OCI-LY7 (cell line): Measurements from ENCODE around the gene AFDN. TPM values are rescaled to one million over a fixed set of nuclear protein-coding genes. Genes with fewer than 3 reads are reported as not detected.

Experiments used
- BruUV-seq: library from RNA; stranded (reverse); fragments of 400-500 nt; replicated peaks from 2 replicates; lab custom pipeline; 2021; lab: Mats Ljungman, UMichigan
- CTCF ChIA-PET: fragments of 300-600 bp; sonication (Branson Sonifier 250); formaldehyde crosslinking; loops from one replicate; lab custom pipeline; 2022; ENCODE audit warnings: antibody characterized with exemption; ENCODE audit not compliant: unreplicated experiment; lab: Charles Lee
- POLR2A ChIA-PET: fragments of 300-600 bp; sonication (Branson Sonifier 250); formaldehyde crosslinking; loops from one replicate; lab custom pipeline; 2022; ENCODE audit warnings: antibody characterized with exemption; lab: Charles Lee
- DNase-seq: peaks from one replicate; pipeline ENCODE4 v3.0.0-alpha.2; 2015; ENCODE audit warnings: low spot score
- H2AFZ ChIP-seq: fragments of 200-600 bp; sonication (generic), shearing (Covaris generic); 2 replicates; pipeline ENCODE4 v1.6.1; 2014; ENCODE audit warnings: mild to moderate bottlenecking, antibody characterized with exemption, low read length, moderate library complexity
- H3K27ac ChIP-seq: fragments of 200-600 bp; sonication (generic); 2 replicates; pipeline ENCODE4 v1.5.1; 2014; ENCODE audit warnings: mixed run types, low read depth, mild to moderate bottlenecking, moderate library complexity, low read length, inconsistent platforms; ENCODE audit not compliant: poor library complexity, severe bottlenecking
- H3K36me3 ChIP-seq: fragments of 200-600 bp; sonication (generic); 2 replicates; pipeline ENCODE4 v1.6.1; 2014; ENCODE audit warnings: mild to moderate bottlenecking, antibody characterized with exemption, low read length, moderate library complexity, mixed read lengths; ENCODE audit not compliant: insufficient read depth
- H3K4me1 ChIP-seq: fragments of 200-600 bp; sonication (generic); 2 replicates; pipeline ENCODE4 v1.5.1; 2014; ENCODE audit warnings: mild to moderate bottlenecking, low read length; ENCODE audit not compliant: insufficient read depth, poor library complexity, severe bottlenecking
- H3K4me2 ChIP-seq: fragments of 200-600 bp; sonication (generic); 2 replicates; pipeline ENCODE4 v1.6.1; 2014; ENCODE audit warnings: mild to moderate bottlenecking, low read length
- H3K4me3 ChIP-seq: fragments of 200-600 bp; sonication (generic); 2 replicates; pipeline ENCODE4 v1.5.1; 2014; ENCODE audit warnings: mild to moderate bottlenecking, low read depth, low read length; ENCODE audit not compliant: poor library complexity, severe bottlenecking
- H3K79me2 ChIP-seq: fragments of 200-600 bp; sonication (generic); 2 replicates; pipeline ENCODE4 v1.6.1; 2016; ENCODE audit warnings: low read depth, mild to moderate bottlenecking, low read length, moderate library complexity, mixed read lengths; ENCODE audit not compliant: insufficient read depth
- H3K9me2 ChIP-seq: fragments of 200-600 bp; sonication (generic); 2 replicates; pipeline ENCODE4 v1.6.1; 2016; ENCODE audit warnings: mild to moderate bottlenecking, low read length, mixed read lengths; ENCODE audit not compliant: insufficient read depth
- H3K9me3 ChIP-seq: fragments of 200-600 bp; sonication (generic); 2 replicates; pipeline ENCODE4 v1.6.1; 2014; ENCODE audit warnings: mild to moderate bottlenecking, mixed run types, low read length, mixed read lengths
- H4K20me1 ChIP-seq: fragments of 200-600 bp; sonication (generic); 2 replicates; pipeline ENCODE4 v1.6.1; 2014; ENCODE audit warnings: mild to moderate bottlenecking, antibody characterized with exemption, low read length, moderate library complexity, mixed read lengths; ENCODE audit not compliant: insufficient read depth
- EZH2phosphoT487 ChIP-seq: fragments of 200-600 bp; sonication (generic); IDR thresholded peaks from 2 replicates; pipeline ENCODE4 v1.6.1; 2018; ENCODE audit warnings: low read depth, borderline replicate concordance, mild to moderate bottlenecking, mixed run types, antibody characterized with exemption, low read length, moderate library complexity, mixed read lengths
- intact Hi-C: fragments of 100-400 bp; cut with micrococcal nuclease; formaldehyde crosslinking; loops from one replicate; pipeline ENCODE4 v1.10.0; 2022; ENCODE audit not compliant: unreplicated experiment
- total RNA-seq, 2 experiments: library from RNA; depleted of rRNA in 1 of 2; stranded (reverse); fragments of >200 nt in 1 of 2; shearing (Covaris generic) in 1 of 2; gene quantifications; 2 replicates each; pipeline ENCODE4 v1.2.3, GENCODE V29; 2014 to 2022
- TF ChIP-seq, protein P1 (sequence below): fragments of 200-600 bp; sonication (generic); conservative IDR thresholded peaks from 2 replicates; pipeline ENCODE4 v1.5.1; 2014; ENCODE audit warnings: mild to moderate bottlenecking, antibody characterized with exemption, low read length, moderate library complexity, mixed read lengths

Gene AFDN
- total RNA-seq, 2 experiments from 2014 or later, result 43.6 to 71.6 TPM

DNA sequence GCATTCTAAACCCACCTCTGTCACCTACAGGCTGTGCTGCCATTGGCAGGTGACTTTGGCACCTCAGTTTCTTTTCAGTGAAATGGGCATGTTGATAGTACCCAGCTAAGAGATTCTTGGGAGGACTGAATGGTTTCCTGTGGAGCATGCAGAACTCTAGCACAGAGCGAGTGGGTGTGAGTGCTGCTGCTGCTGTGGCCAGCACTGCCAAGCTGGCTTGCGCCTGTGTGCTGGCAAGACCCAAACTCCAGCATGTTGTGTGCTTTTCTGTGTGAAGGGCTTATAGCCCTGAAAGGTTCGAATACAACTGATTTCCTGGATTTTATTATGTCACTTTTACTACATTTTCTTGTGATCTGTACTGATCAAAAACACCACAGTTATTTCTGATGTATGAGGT, 92.6 kb downstream of the AFDN start:
- CTCF ChIA-PET, result no interaction called here
- no peaks in the 10 kb centered on the region for H3K9me2 ChIP-seq
- no peaks in the 10 kb centered on the region for H3K79me2 ChIP-seq
- BruUV-seq, result no TSS peak
- no peak for TF ChIP-seq EZH2phosphoT487
- TF ChIP-seq, protein P1, sequence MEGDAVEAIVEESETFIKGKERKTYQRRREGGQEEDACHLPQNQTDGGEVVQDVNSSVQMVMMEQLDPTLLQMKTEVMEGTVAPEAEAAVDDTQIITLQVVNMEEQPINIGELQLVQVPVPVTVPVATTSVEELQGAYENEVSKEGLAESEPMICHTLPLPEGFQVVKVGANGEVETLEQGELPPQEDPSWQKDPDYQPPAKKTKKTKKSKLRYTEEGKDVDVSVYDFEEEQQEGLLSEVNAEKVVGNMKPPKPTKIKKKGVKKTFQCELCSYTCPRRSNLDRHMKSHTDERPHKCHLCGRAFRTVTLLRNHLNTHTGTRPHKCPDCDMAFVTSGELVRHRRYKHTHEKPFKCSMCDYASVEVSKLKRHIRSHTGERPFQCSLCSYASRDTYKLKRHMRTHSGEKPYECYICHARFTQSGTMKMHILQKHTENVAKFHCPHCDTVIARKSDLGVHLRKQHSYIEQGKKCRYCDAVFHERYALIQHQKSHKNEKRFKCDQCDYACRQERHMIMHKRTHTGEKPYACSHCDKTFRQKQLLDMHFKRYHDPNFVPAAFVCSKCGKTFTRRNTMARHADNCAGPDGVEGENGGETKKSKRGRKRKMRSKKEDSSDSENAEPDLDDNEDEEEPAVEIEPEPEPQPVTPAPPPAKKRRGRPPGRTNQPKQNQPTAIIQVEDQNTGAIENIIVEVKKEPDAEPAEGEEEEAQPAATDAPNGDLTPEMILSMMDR, result no peak
- no peak overlapping the region for H2AFZ ChIP-seq
- H3K27ac ChIP-seq, result no peak overlapping the region
- POLR2A ChIA-PET, result no interaction called here
- no peaks in the 10 kb centered on the region for H4K20me1 ChIP-seq
- no peaks in the 10 kb centered on the region for H3K9me3 ChIP-seq
- H3K36me3 ChIP-seq, result no peaks in the 10 kb centered on the region; the same call in 1 of the 2 replicates
- intact Hi-C loops, result no loop called here
- H3K4me1 ChIP-seq, result no peaks in the 10 kb centered on the region
- H3K4me2 ChIP-seq, result no peak overlapping the region
- H3K4me3 ChIP-seq, result no peak overlapping the region
- no peak for DNase-seq

DNA sequence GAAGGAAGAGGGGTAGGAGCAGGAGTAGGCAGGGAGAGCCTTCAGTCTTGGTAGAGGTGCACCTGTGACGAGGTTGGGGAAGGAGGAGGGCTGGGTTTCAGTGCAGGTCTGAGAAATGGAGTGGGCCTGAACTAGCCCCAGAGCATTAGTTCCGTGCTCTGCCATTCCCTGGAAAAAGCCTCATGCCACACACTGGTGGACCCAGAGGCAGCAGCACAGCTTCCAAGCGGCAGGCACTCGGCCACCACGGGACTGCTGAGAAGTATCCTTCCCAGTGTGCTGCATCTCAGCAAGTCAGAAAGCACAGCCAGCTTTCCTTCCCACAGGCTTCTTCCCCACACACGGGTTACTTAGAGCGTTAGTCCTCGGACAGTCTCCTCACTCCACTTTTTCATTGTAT, 93.5 kb downstream of the AFDN start:
- Histone ChIP-seq H3K4me3 (no peak overlapping the region), H3K27ac (no peak overlapping the region), H3K9me3 (no peaks in the 10 kb centered on the region), H2AFZ (no peak overlapping the region), H3K36me3 (no peaks in the 10 kb centered on the region; the same call in 1 of the 2 replicates), H3K79me2 (no peaks in the 10 kb centered on the region), H3K9me2 (no peaks in the 10 kb centered on the region), H4K20me1 (no peaks in the 10 kb centered on the region), H3K4me2 (no peak overlapping the region), H3K4me1 (no peaks in the 10 kb centered on the region)
- intact Hi-C loops, result no loop called here
- CTCF ChIA-PET, result no interaction called here
- DNase-seq, result no peak
- POLR2A ChIA-PET, result no interaction called here
- BruUV-seq, result no TSS peak
- TF ChIP-seq EZH2phosphoT487, result no peak
- TF ChIP-seq, protein P1, result no peak

DNA sequence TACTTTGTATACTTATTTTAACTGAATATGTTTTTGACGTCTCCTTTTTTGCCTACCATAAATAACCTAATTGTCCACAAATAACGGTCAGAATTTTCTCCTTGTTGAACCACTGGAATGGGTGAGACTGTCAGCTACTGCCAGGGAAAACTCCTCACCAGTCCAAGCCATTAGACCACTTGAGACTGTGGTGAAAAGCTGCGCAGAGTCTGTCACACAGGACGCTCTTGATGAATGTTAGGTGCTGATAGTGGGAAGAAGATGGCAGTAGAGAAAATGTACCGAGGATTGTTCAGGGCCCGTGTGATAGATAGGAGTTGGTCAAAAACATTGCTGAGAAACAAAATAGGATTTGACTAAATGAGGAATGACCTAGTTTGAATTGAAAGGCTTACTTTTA, 95.1 kb downstream of the AFDN start:
- intact Hi-C loops, result no loop called here

More for the DNA sequence above, 95.1 kb downstream of the AFDN start:
- TF ChIP-seq EZH2phosphoT487, result no peak
- TF ChIP-seq, protein P1, result no peak
- BruUV-seq, result no TSS peak
- Histone ChIP-seq H3K4me2 (no peak overlapping the region), H3K36me3 (no peaks in the 10 kb centered on the region; the same call in 1 of the 2 replicates), H3K79me2 (no peaks in the 10 kb centered on the region), H3K9me2 (no peaks in the 10 kb centered on the region), H3K9me3 (no peaks in the 10 kb centered on the region), H3K4me1 (no peaks in the 10 kb centered on the region), H3K4me3 (no peak overlapping the region), H3K27ac (no peak overlapping the region), H4K20me1 (no peaks in the 10 kb centered on the region), H2AFZ (no peak overlapping the region)
- CTCF ChIA-PET, result no interaction called here
- DNase-seq, result no peak
- POLR2A ChIA-PET, result interaction anchor here (1.0 kb wide), 1 partner anchor 223 kb away, joined by 3 read pairs; no protein-coding TSS in a partner anchor
